Retinal pigment epithelial cell (primary cell): Measurements from ENCODE around the gene CMTM4.
"Not testable (repeated sequence)": the region's sequence is repeated elsewhere in the genome, so short reads cannot be mapped to it uniquely, and the experiment has no call there.

ENCODE experiments used
- DNase-seq: peaks from one replicate; pipeline ENCODE4 v3.0.0-alpha.2; 2010; ENCODE audit warnings: low read depth
- H3K4me3 ChIP-seq: 2 replicates; pipeline ENCODE4 v1.5.1; 2011; ENCODE audit warnings: mild to moderate bottlenecking, low read length, control low read depth, moderate library complexity
- CTCF ChIP-seq: conservative IDR thresholded peaks from 2 replicates; pipeline ENCODE4 v1.5.1; 2011; ENCODE audit warnings: low read depth, low read length, control low read depth, inconsistent platforms

The CMTM4 gene

GRCh38 chr16:66616169-66616568 is 80.4 kb downstream of the CMTM4 start:
- no peak for DNase-seq
- no peak overlapping the region for H3K4me3 ChIP-seq
- TF ChIP-seq CTCF: no peak

- DNase-seq: no peak
- no peak for TF ChIP-seq CTCF
- no peak overlapping the region for H3K4me3 ChIP-seq
These were observed 82.3 kb downstream of the CMTM4 start for GRCh38 chr16:66614161-66614802.

GRCh38 chr16:66612422-66612821 is 84.1 kb downstream of the CMTM4 start:
- no peak overlapping the region for H3K4me3 ChIP-seq
- no peak for DNase-seq
- TF ChIP-seq CTCF: no peak

GRCh38 chr16:66611911-66612310 is 84.6 kb downstream of the CMTM4 start:
- DNase-seq, H3K4me3 ChIP-seq: not testable (repeated sequence)

GRCh38 chr16:66610111-66610820 is 86.3 kb downstream of the CMTM4 start:
- DNase-seq: no peak
- no peak for TF ChIP-seq CTCF
- H3K4me3 ChIP-seq: no peak overlapping the region

GRCh38 chr16:66609139-66609510 is 87.4 kb downstream of the CMTM4 start:
- no peak for TF ChIP-seq CTCF
- H3K4me3 ChIP-seq: no peak overlapping the region
- no peak for DNase-seq

GRCh38 chr16:66608241-66609138 is 88.1 kb downstream of the CMTM4 start:
- no peak overlapping the region for H3K4me3 ChIP-seq
- DNase-seq: peak; percentile 79
- TF ChIP-seq CTCF: peak; percentile 98
